H9 (cell line): ENCODE results near the gene BRI3. TPM values are rescaled to one million over a fixed set of nuclear protein-coding genes. Genes with fewer than 3 reads are reported as not detected.

Source experiments
- DNase-seq: peaks from one replicate; pipeline ENCODE4 v3.0.0-alpha.2; 2017
- H2AFZ ChIP-seq: one replicate; pipeline ENCODE4 v1.6.1; 2013; ENCODE audit warnings: mild to moderate bottlenecking, low read length, control low read depth, moderate library complexity
- H2AK5ac ChIP-seq: 2 replicates; pipeline ENCODE4 v1.6.1; 2013; ENCODE audit warnings: low read length, control low read depth, mixed read lengths; ENCODE audit not compliant: insufficient read length
- H2BK120ac ChIP-seq: one replicate; pipeline ENCODE4 v1.6.1; 2013; ENCODE audit warnings: low read depth, mild to moderate bottlenecking, low read length, control low read depth, inconsistent platforms; ENCODE audit not compliant: poor library complexity, severe bottlenecking
- H2BK12ac ChIP-seq: 2 replicates; pipeline ENCODE4 v1.6.1; 2013; ENCODE audit warnings: low read length, control low read depth, mixed read lengths, low read depth; ENCODE audit not compliant: insufficient read length
- H2BK15ac ChIP-seq: 2 replicates; pipeline ENCODE4 v1.6.1; 2013; ENCODE audit warnings: low read depth, low read length, control low read depth
- H2BK20ac ChIP-seq: one replicate; pipeline ENCODE4 v1.6.1; 2013; ENCODE audit warnings: low read depth, mild to moderate bottlenecking, low read length, control low read depth, inconsistent platforms; ENCODE audit not compliant: poor library complexity, severe bottlenecking
- H2BK5ac ChIP-seq: 2 replicates; pipeline ENCODE4 v1.6.1; 2013; ENCODE audit warnings: low read length, control low read depth, mixed read lengths; ENCODE audit not compliant: insufficient read length
- H3K14ac ChIP-seq: 2 replicates; pipeline ENCODE4 v1.6.1; 2013; ENCODE audit warnings: low read length, control low read depth; ENCODE audit not compliant: insufficient read depth
- H3K18ac ChIP-seq: 2 replicates; pipeline ENCODE4 v1.6.1; 2013; ENCODE audit warnings: low read depth, mild to moderate bottlenecking, mixed read lengths, low read length, control low read depth; ENCODE audit not compliant: insufficient read length
- H3K23ac ChIP-seq: 2 replicates; pipeline ENCODE4 v1.6.1; 2013; ENCODE audit warnings: low read length, control low read depth, mixed read lengths, low read depth; ENCODE audit not compliant: insufficient read length
- H3K23me2 ChIP-seq: 2 replicates; pipeline ENCODE4 v1.6.1; 2013; ENCODE audit warnings: low read depth, mild to moderate bottlenecking, mixed read lengths, low read length, control low read depth; ENCODE audit not compliant: insufficient read length, poor library complexity, severe bottlenecking
- H3K27ac ChIP-seq: 2 replicates; pipeline ENCODE4 v1.5.1; 2013; ENCODE audit warnings: low read length, control low read depth, mixed read lengths, low read depth; ENCODE audit not compliant: insufficient read length
- H3K27me3 ChIP-seq: 2 replicates; pipeline ENCODE4 v1.6.1; 2013; ENCODE audit warnings: low read length, control low read depth, inconsistent platforms; ENCODE audit not compliant: insufficient read depth
- H3K4ac ChIP-seq: 2 replicates; pipeline ENCODE4 v1.6.1; 2013; ENCODE audit warnings: low read depth, mild to moderate bottlenecking, control low read depth, inconsistent platforms, low read length, moderate library complexity
- H3K4me1 ChIP-seq: 2 replicates; pipeline ENCODE4 v1.6.1; 2013; ENCODE audit warnings: low read length, control low read depth, inconsistent platforms; ENCODE audit not compliant: insufficient read depth
- H3K4me2 ChIP-seq: 2 replicates; pipeline ENCODE4 v1.6.1; 2013; ENCODE audit warnings: low read length, control low read depth, mixed read lengths; ENCODE audit not compliant: insufficient read length, insufficient read depth
- H3K56ac ChIP-seq: 2 replicates; pipeline ENCODE4 v1.6.1; 2013; ENCODE audit warnings: low read depth, mild to moderate bottlenecking, mixed read lengths, low read length, control low read depth; ENCODE audit not compliant: insufficient read length
- H3K79me1 ChIP-seq: 2 replicates; pipeline ENCODE4 v1.6.1; 2013; ENCODE audit warnings: low read depth, mild to moderate bottlenecking, moderate library complexity, low read length, control low read depth, inconsistent platforms; ENCODE audit not compliant: insufficient read depth, poor library complexity, severe bottlenecking
- H3K79me2 ChIP-seq: 2 replicates; pipeline ENCODE4 v1.6.1; 2013; ENCODE audit warnings: low read length, control low read depth, inconsistent platforms; ENCODE audit not compliant: insufficient read depth
- H3K9ac ChIP-seq: 2 replicates; pipeline ENCODE4 v1.6.1; 2013; ENCODE audit warnings: low read length, control low read depth, mixed read lengths; ENCODE audit not compliant: insufficient read length; ENCODE audit errors: extremely low read depth
- H3K9me3 ChIP-seq: one replicate; pipeline ENCODE4 v1.6.1; 2013; ENCODE audit warnings: low read depth, low read length, inconsistent platforms; ENCODE audit not compliant: control insufficient read depth
- H3T11ph ChIP-seq: one replicate; pipeline ENCODE4 v1.6.1; 2013; ENCODE audit warnings: mild to moderate bottlenecking, low read length, control low read depth, inconsistent platforms
- H4K20me1 ChIP-seq: one replicate; pipeline ENCODE4 v1.6.1; 2013; ENCODE audit not compliant: control insufficient read depth, insufficient read length, insufficient read depth
- H4K5ac ChIP-seq: 2 replicates; pipeline ENCODE4 v1.6.1; 2013; ENCODE audit warnings: low read depth, mild to moderate bottlenecking, mixed read lengths, low read length, control low read depth; ENCODE audit not compliant: insufficient read length
- H4K8ac ChIP-seq: replicated peaks from 2 replicates; pipeline ENCODE4 v1.6.1; 2013; ENCODE audit warnings: low read length, control low read depth, mixed read lengths, low read depth; ENCODE audit not compliant: insufficient read length
- H4K91ac ChIP-seq: 2 replicates; pipeline ENCODE4 v1.6.1; 2013; ENCODE audit warnings: low read depth, mild to moderate bottlenecking, moderate library complexity, mixed read lengths, low read length, control low read depth; ENCODE audit not compliant: insufficient read length
- H3K27ac Mint-ChIP-seq, 3 experiments: 2 replicates in 2 of 3; 3 replicates in 1 of 3; pipeline ENCODE4 v1.8.0; 2020 to 2021; ENCODE audit warnings: mixed read lengths in 3 of 3, mild to moderate bottlenecking in 1 of 3, moderate library complexity in 1 of 3
- H3K27me3 Mint-ChIP-seq: 2 replicates; pipeline ENCODE4 v1.8.0; 2021; ENCODE audit warnings: low read depth, mild to moderate bottlenecking, moderate library complexity, mixed read lengths
- H3K36me3 Mint-ChIP-seq, 3 experiments: 2 replicates in 2 of 3; 3 replicates in 1 of 3; pipeline ENCODE4 v1.8.0; 2020 to 2021; ENCODE audit warnings: low read depth in 3 of 3, mixed read lengths in 3 of 3; ENCODE audit not compliant: insufficient read depth in 1 of 3
- H3K4me1 Mint-ChIP-seq, 2 experiments: 2 replicates each; pipeline ENCODE4 v1.8.0; 2020; ENCODE audit warnings: mixed read lengths in 2 of 2
- H3K4me3 Mint-ChIP-seq, 2 experiments: 2 replicates in 1 of 2; 3 replicates in 1 of 2; pipeline ENCODE4 v1.8.0; 2020 to 2021; ENCODE audit warnings: mild to moderate bottlenecking in 2 of 2, mixed read lengths in 2 of 2, moderate library complexity in 1 of 2
- H3K9me3 Mint-ChIP-seq, 2 experiments: 2 replicates in 1 of 2; 3 replicates in 1 of 2; pipeline ENCODE4 v1.8.0; 2020; ENCODE audit warnings: mild to moderate bottlenecking in 2 of 2, mixed read lengths in 2 of 2, moderate library complexity in 1 of 2
- CTCF ChIP-seq: fragments of 200-600 bp; sonication (generic); conservative IDR thresholded peaks from 3 replicates; pipeline ENCODE4 v1.8.0; 2021; ENCODE audit warnings: antibody characterized with exemption, mild to moderate bottlenecking
- WGBS: extraction: QIAGEN DNeasy Blood & Tissue Kit; methylation state at CpG from one replicate; pipeline ENCODE4 v1.1.7; 2013; ENCODE audit warnings: missing lambda C conversion rate, low lambda C conversion rate, mixed read lengths; ENCODE audit not compliant: insufficient read length; ENCODE audit errors: extremely low coverage; 5-methylcytosine and 5-hydroxymethylcytosine counted together
- total RNA-seq: library from RNA; stranded (reverse); gene quantifications from 2 replicates; pipeline ENCODE4 v1.2.1, GENCODE V29; 2021

The BRI3 gene
- total RNA-seq, 1 experiment from 2014 or later, result 102 TPM

- no peak overlapping the region for H3K4ac ChIP-seq
- no peaks in the 10 kb centered on the region for H3K23me2 ChIP-seq
- H3K27me3 Mint-ChIP-seq, result no peaks in the 10 kb centered on the region
- peaks cover 36 to 71% (median 69%) of the 10 kb centered on the region in 3 experiments for H3K36me3 Mint-ChIP-seq
- no peak for TF ChIP-seq CTCF
- no peak overlapping the region for H2BK120ac ChIP-seq
- no peak overlapping the region for H3K14ac ChIP-seq
- H3K9ac ChIP-seq, result no peak overlapping the region
- H3K18ac ChIP-seq, result no peak overlapping the region
- H4K8ac ChIP-seq, result no peak overlapping the region
- H4K91ac ChIP-seq, result no peak overlapping the region
- no peaks in the 10 kb centered on the region for H4K20me1 ChIP-seq
- no peaks in the 10 kb centered on the region for H3K4me1 ChIP-seq
- no peaks in the 10 kb centered on the region for H3K4me1 Mint-ChIP-seq
- H4K5ac ChIP-seq, result no peak overlapping the region
- no peak overlapping the region for H2BK15ac ChIP-seq
- H3K9me3 Mint-ChIP-seq, result peaks cover 20% of the 10 kb centered on the region in 2 experiments
- no CpG with 5 or more reads among the region's 11 CpGs for WGBS
- H2BK20ac ChIP-seq, result no peak overlapping the region
- H3K27ac ChIP-seq, result no peak overlapping the region
- H3K27me3 ChIP-seq, result no peaks in the 10 kb centered on the region
- no peak overlapping the region for H2AFZ ChIP-seq
- no peaks in the 10 kb centered on the region for H3K9me3 ChIP-seq
- no peak for DNase-seq
- no peak overlapping the region for H3K4me3 Mint-ChIP-seq
- no peaks in the 10 kb centered on the region for H3K79me1 ChIP-seq
- H3K27ac Mint-ChIP-seq, result peak overlapping the region in 1 of 3 experiments; percentile 74; a peak in 1 of 7 replicates
- no peaks in the 10 kb centered on the region for H3K79me2 ChIP-seq
- no peak overlapping the region for H3K23ac ChIP-seq
- no peak overlapping the region for H3K4me2 ChIP-seq
- H3T11ph ChIP-seq, result no peak overlapping the region
- no peak overlapping the region for H2BK5ac ChIP-seq
- H3K56ac ChIP-seq, result no peak overlapping the region
- no peak overlapping the region for H2AK5ac ChIP-seq
- no peak overlapping the region for H2BK12ac ChIP-seq
Measured at GRCh38 chr7:98314469-98314868, 33.0 kb downstream of the BRI3 start.
